ENCODE data around the gene DIDO1. TPM values are rescaled to one million over a fixed set of nuclear protein-coding genes. Genes with fewer than 3 reads are reported as not detected.
A peak's percentile ranks its signal among the peaks of the same experiment; 100 is the strongest.
"Not testable (repeated sequence)": the region's sequence is repeated elsewhere in the genome, so short reads cannot be mapped to it uniquely, and the experiment has no call there.

DIDO1 gene
- total and polyA plus RNA-seq, 2 of the 13 experiments (the other 11 are each of a cell fraction or from before 2014, with no cell fraction given): 75.0 to 75.1 TPM

- TF ChIP-seq ZNF800 (CRISPR knock-in tag; IDR thresholded peaks at IDR 0.05) (peak; percentile 70), SMC3 (IDR thresholded peaks at IDR 0.05; ENCODE audit: low read length) (peak; percentile 24; the same call in 1 of the 2 replicates), STAG1 (CRISPR knock-in tag; IDR thresholded peaks at IDR 0.05) (peak; percentile 89), ZBTB43 (CRISPR knock-in tag; conservative IDR thresholded peaks at IDR 0.05) (0 out of 2 replicates have a peak, but pooled peaks have one; percentile 18), TOE1 (CRISPR knock-in tag; IDR thresholded peaks at IDR 0.05) (peak; percentile 67; the same call in 1 of the 2 replicates), IRF2 (CRISPR knock-in tag; IDR thresholded peaks at IDR 0.05) (peak; percentile 20; the same call in 1 of the 2 replicates), ZBTB25 (CRISPR knock-in tag; IDR thresholded peaks at IDR 0.05) (0 out of 2 replicates have a peak, but pooled peaks have one; percentile 9), CTCF (CRISPR knock-in tag; IDR thresholded peaks at IDR 0.05) (peak; percentile 91), NR2F6 (CRISPR knock-in tag; IDR thresholded peaks at IDR 0.05) (peak; percentile 33; the same call in 1 of the 2 replicates), MED1 (CRISPR knock-in tag; IDR thresholded peaks at IDR 0.05) (peak; percentile 38; the same call in 1 of the 2 replicates), ZNF629 (CRISPR knock-in tag; conservative IDR thresholded peaks at IDR 0.05) (peak; percentile 5; the same call in 1 of the 2 replicates), PHF5A (CRISPR knock-in tag; IDR thresholded peaks at IDR 0.05; ENCODE audit: low read depth, unreplicated experiment) (peak; percentile 41), ZNF891 (CRISPR knock-in tag; IDR thresholded peaks at IDR 0.05) (peak; percentile 6; the same call in 1 of the 2 replicates), TEAD3 (CRISPR knock-in tag; optimal IDR thresholded peaks at IDR 0.05; ENCODE audit: borderline replicate concordance) (peak; percentile 34)
- not testable (repeated sequence) for TF ChIP-seq NR2F6 (IDR thresholded peaks at IDR 0.05)
These were observed 52.6 kb downstream of the DIDO1 start (continued) for GRCh38 chr20:62873681-62874031.

Measured in HepG2 (cell line).